RPMI7951 (cell line): ENCODE data around the gene PRR5L. TPM values are rescaled to one million over a fixed set of nuclear protein-coding genes. Genes with fewer than 3 reads are reported as not detected.

Experiments
- DNase-seq: peaks from one replicate; pipeline ENCODE4 v3.0.0-alpha.2; 2012; ENCODE audit warnings: low read depth
- total RNA-seq: library from RNA; depleted of rRNA; stranded (reverse); fragments of >200 nt; shearing (Covaris generic); gene quantifications from 2 replicates; pipeline ENCODE4 v1.2.3, GENCODE V29; 2014

PRR5L gene
- total RNA-seq, 1 experiment from 2014 or later: 23.2 TPM

GRCh38 chr11:36376888-36377758, 81.0 kb downstream of the PRR5L start:
- DNase-seq: peak; percentile 59

- no peak for DNase-seq
Measured at GRCh38 chr11:36377759-36378564, 81.9 kb downstream of the PRR5L start.

GRCh38 chr11:36379653-36380052, 83.6 kb downstream of the PRR5L start:
- DNase-seq: no peak

GRCh38 chr11:36380296-36381014, 84.4 kb downstream of the PRR5L start:
- DNase-seq: no peak

GRCh38 chr11:36381015-36381360, 84.9 kb downstream of the PRR5L start:
- no peak for DNase-seq

DNA sequence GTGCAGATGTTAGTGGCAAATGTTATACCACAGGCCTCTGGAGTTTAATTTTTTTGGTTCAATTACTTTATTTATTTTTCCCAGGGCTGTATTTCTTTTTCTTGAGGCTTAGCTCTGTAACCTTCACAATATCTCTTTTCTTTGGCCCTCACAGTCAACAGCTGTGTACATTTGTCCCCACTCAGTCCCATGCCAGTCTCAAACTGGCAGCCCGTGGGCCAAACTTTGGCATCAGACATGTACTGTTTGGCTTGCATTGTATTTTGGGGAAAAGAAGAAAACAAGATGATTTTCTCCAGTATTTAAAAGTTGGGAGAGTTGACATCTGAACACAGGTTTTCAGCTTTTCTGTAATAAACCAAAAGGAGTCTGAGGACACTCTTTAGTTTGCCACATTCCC, 87.1 kb downstream of the PRR5L start:
- no peak for DNase-seq

- peak; percentile 77 for DNase-seq
Measured at GRCh38 chr11:36385121-36385970, 89.3 kb downstream of the PRR5L start.

DNA sequence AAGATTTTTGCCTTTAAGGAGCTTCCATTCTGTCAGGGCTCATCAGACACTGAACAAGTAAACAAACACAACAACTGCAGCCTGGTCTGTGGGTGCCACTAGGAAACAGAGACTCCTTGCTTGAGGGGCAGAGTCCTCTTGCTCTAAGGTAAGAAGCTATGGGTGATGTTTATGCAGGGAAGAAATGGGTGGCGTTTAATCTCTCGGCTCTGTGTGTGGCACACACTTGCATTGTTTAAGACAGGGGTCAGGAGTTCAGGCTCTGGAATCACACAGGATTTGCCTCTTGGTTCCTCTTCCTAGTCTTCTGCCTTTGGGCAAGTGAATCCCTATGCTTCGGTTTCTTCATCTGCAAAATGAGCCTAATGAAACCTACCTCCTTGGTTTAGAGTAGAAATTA, 90.3 kb downstream of the PRR5L start:
- no peak for DNase-seq

DNA sequence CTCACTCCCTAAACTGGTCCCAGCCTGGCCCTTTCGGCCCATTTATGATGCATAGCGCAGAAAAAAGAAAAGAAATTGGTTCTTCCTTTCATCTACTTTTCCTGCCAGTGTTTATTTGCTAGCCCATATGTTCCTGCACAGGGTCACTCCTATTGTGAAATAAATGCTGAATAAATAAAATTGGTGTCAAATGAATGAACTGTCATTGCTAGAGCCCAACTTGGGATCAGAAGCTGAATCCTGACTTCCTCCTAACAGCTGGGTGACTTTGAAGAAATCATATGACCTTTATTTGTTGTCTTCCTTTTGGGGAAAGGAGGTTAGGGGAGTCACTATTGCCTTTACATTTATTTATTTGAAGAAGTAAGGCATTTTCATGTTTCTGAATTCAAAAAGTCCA, 92.0 kb downstream of the PRR5L start:
- no peak for DNase-seq

DNA sequence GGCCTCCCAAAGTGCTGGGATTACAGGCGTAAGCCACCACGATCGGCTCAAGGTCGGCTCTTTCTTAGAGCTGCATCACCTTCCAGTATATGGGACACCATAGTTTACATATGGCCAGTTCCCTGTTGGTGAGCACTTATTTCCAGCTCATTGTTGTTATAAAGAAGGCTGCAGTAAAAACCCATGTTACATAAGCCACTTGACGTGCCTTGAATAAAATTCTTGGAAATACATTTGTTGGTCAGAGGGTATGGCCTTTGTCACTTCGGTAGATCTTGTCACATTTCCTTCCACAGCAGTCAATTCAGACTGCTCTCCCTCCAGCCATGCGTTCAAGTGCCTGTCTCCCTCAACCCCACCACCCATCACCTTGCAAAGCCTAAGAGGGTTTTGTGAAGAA, 92.9 kb downstream of the PRR5L start:
- DNase-seq: no peak

DNA sequence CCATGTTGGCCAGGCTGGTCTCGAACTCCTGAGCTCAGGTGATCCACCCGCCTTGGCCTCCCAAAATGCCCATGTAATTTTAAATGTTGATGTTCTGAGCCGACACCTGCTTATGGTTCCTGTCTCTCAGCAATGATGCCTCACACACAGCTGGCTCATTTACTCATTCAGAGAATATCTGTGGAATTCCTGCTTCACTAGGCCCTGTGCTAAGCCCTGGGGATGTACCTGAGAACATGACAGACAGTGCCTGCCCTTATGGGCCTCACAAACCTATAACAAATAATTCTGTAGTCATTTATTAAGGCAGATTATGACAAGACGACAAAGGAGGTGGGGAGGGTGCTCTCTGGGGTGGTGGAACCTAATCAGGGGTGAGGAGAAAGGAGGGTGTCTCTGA, 93.7 kb downstream of the PRR5L start:
- DNase-seq: no peak

GRCh38 chr11:36390963-36391471, 94.9 kb downstream of the PRR5L start:
- DNase-seq: peak; percentile 16

DNA sequence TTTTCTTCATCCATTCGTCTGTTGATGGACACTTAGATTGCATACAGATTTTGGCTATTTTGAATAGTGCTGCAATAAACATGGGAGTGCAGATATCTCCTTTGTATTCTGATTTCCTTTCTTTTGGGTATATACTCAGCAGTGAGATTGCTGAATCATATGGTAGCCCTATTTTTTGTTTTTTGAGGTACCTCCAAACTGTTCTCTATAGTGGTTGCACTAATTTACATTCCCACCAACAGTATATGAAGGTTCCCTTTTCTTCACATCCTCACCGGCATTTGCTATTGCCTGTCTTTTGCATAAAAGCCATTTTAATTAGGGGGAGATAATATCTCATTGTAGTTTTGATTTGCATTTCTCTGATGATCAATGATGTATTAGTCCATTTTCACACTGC, 96.1 kb downstream of the PRR5L start:
- no peak for DNase-seq

GRCh38 chr11:36394056-36394455, 98.0 kb downstream of the PRR5L start:
- DNase-seq: no peak

GRCh38 chr11:36394926-36395325, 98.8 kb downstream of the PRR5L start:
- no peak for DNase-seq

- DNase-seq: no peak
Measured at GRCh38 chr11:36395978-36396736, 100.1 kb downstream of the PRR5L start.

DNA sequence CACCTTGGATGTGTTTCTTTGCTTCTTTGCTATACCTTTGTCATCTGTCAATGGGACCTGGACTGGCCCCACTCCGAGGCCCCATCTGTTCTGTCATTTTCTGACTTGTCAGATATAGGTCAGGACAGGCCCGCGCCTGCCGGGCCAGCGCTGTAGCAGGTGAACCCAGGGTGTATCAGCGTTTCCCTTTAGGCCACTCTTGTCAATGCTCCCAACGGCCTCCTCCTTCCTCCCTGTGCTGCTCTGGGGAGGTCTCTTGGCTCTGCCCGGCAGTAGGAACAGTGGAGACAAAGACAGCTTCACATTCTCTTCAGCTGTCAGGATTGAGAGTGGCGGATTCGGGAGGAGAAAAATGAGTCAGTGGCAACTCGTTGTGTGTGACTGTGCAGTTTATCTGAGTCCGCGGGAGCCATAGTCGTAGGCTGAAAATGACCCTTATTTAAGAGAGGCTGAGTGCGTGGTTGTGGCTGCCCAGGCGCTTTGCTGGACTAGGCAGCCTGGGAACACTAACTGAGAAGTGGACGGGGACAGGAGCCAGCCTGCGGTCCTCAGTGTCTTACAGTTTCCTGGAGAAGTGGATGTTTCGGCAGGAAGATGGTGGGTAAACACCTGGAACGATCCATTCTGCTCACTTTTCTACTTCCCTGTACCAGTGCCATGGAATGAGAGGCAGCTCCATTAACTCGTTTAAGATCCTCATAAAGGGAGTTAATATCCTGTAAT, 102.3 kb downstream of the PRR5L start:
- peak; percentile 21 for DNase-seq

DNA sequence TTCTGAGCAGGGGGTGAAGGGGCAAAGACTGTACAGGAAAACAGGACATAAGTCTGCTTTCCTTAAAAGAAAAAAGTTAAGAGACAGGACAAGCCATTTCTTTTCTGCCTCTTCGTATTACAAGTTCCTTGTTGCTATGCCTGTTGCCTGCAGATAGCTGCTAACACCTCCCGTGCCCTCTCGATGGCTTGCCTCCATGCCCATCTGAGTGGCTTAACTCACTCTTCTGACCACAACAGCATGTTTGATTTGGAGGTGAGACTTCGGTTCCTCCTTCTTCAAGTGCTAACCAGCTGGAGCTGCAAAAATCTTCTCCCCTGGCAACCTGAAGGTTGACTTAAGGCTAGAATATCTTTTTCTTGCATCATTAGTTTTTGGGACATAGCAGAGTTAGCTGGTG, 103.1 kb downstream of the PRR5L start:
- DNase-seq: no peak

GRCh38 chr11:36399745-36400144, 103.7 kb downstream of the PRR5L start:
- DNase-seq: no peak
